Measurements from ENCODE around the gene TAX1BP3. TPM values are rescaled to one million over a fixed set of nuclear protein-coding genes. Genes with fewer than 3 reads are reported as not detected.

Gene TAX1BP3
- total RNA-seq, 1 donor from 2014 or later, result 148 TPM

DNA sequence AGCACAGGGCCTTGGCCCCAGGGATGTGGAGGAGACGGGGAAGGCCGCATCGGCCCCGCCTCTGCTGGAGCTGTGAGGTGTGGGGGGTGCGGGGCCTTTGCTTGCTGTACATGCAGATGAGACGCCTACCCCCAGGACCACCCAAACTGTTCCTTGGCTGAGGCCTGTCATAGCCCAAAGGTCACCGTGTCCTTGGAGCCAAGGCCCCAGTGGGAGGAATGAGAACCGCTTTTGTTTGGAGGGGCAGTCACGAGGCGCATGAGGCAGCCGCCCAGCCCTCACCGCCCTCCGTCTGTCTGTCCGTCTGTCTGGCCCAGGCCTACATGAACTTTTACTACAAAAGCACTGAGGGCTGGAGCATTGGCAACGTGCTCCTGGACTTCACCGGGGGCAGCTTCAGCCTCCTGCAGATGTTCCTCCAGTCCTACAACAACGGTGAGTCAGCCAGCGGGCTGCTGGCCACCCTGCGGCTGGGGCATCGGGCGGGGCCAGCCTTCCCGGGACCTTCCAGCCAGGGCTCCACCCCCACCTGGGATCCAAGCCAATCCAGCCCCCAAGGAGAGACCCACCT is 8.8 kb downstream of the TAX1BP3 start:
- H3K36me3 Mint-ChIP-seq (ENCODE audit: low read depth, unreplicated experiment), result peaks cover 11% of the 10 kb centered on the region
- H3K4me1 Mint-ChIP-seq (ENCODE audit: unreplicated experiment), result no peaks in the 10 kb centered on the region
- H3K27me3 Mint-ChIP-seq (ENCODE audit: unreplicated experiment), result peaks cover 10% of the 10 kb centered on the region
- no peak for TF ChIP-seq CTCF (IDR thresholded peaks at IDR 0.05; ENCODE audit: unreplicated experiment)
- no peak overlapping the region for H3K27ac Mint-ChIP-seq (ENCODE audit: unreplicated experiment)
- H3K4me3 Mint-ChIP-seq (ENCODE audit: unreplicated experiment), result no peak overlapping the region
- DNase-seq (ENCODE audit: low spot score), result no peak
- no peaks in the 10 kb centered on the region for H3K9me3 Mint-ChIP-seq (ENCODE audit: unreplicated experiment)

DNA sequence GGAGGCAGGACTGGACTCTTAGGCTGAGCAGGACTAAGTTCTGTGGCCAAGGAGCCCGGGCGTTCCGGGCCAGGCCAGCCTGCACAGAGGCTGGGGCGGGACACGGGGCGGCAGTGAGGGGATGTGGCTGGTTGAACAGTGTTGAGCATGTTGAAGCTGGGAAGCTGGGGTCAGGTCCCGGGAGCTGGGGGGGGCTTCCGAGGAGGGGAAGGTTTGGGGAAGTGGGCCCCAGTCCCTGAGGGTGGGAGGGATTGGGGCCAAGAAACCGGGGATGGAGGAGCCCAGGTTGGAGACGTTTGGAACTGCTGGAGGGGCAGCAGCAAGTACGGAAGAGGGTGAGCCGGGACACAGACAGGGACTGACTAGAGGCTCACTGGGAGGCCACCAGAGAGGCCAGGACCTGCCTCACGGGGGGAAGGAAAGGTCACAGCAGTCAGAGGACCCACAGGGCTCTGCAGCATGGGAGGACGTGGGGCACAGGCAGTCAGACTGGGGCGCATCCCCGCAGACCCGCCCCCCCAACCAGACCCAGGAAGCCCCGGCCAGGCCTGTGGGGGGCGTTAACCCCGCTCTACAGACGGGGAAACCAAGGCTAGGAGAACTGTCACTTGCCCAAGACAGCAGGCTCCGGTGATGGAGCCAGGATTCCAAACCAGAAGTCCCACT is 9.5 kb downstream of the TAX1BP3 start:
- H3K27ac Mint-ChIP-seq (ENCODE audit: unreplicated experiment), result no peak overlapping the region
- H3K9me3 Mint-ChIP-seq (ENCODE audit: unreplicated experiment), result no peaks in the 10 kb centered on the region
- no peaks in the 10 kb centered on the region for H3K4me1 Mint-ChIP-seq (ENCODE audit: unreplicated experiment)
- H3K36me3 Mint-ChIP-seq (ENCODE audit: low read depth, unreplicated experiment), result peaks cover 5% of the 10 kb centered on the region
- DNase-seq (ENCODE audit: low spot score), result no peak
- TF ChIP-seq CTCF (IDR thresholded peaks at IDR 0.05; ENCODE audit: unreplicated experiment), result no peak
- no peak overlapping the region for H3K4me3 Mint-ChIP-seq (ENCODE audit: unreplicated experiment)
- peaks cover 10% of the 10 kb centered on the region for H3K27me3 Mint-ChIP-seq (ENCODE audit: unreplicated experiment)

- Mint-ChIP-seq H3K4me1 (ENCODE audit: unreplicated experiment) (no peaks in the 10 kb centered on the region), H3K9me3 (ENCODE audit: unreplicated experiment) (no peaks in the 10 kb centered on the region), H3K27me3 (ENCODE audit: unreplicated experiment) (peaks cover 8% of the 10 kb centered on the region), H3K4me3 (ENCODE audit: unreplicated experiment) (no peak overlapping the region), H3K27ac (ENCODE audit: unreplicated experiment) (no peak overlapping the region), H3K36me3 (ENCODE audit: low read depth, unreplicated experiment) (peaks cover 4% of the 10 kb centered on the region)
- TF ChIP-seq CTCF (IDR thresholded peaks at IDR 0.05; ENCODE audit: unreplicated experiment), result no peak
- DNase-seq (ENCODE audit: low spot score), result no peak
These were observed 10.2 kb downstream of the TAX1BP3 start for GRCh38 chr17:3657874-3658783.

- H3K27ac Mint-ChIP-seq (ENCODE audit: unreplicated experiment), result no peak overlapping the region
- H3K4me3 Mint-ChIP-seq (ENCODE audit: unreplicated experiment), result no peak overlapping the region
- H3K4me1 Mint-ChIP-seq (ENCODE audit: unreplicated experiment), result no peaks in the 10 kb centered on the region
- DNase-seq (ENCODE audit: low spot score), result no peak
- TF ChIP-seq CTCF (IDR thresholded peaks at IDR 0.05; ENCODE audit: unreplicated experiment), result no peak
- no peaks in the 10 kb centered on the region for H3K9me3 Mint-ChIP-seq (ENCODE audit: unreplicated experiment)
- H3K27me3 Mint-ChIP-seq (ENCODE audit: unreplicated experiment), result peaks cover 8% of the 10 kb centered on the region
- no peaks in the 10 kb centered on the region for H3K36me3 Mint-ChIP-seq (ENCODE audit: low read depth, unreplicated experiment)
These were observed 10.8 kb downstream of the TAX1BP3 start for GRCh38 chr17:3657588-3657869.
